Left ventricle myocardium superior (tissue), 1 donor: ENCODE data around the gene DGKH. TPM values are rescaled to one million over a fixed set of nuclear protein-coding genes. Genes with fewer than 3 reads are reported as not detected.
"Not testable (repeated sequence)": the region's sequence is repeated elsewhere in the genome, so short reads cannot be mapped to it uniquely, and the experiment has no call there.

ENCODE experiments used
- ATAC-seq: fragments of 200-7000 bp; cut with Tn5 transposase; one replicate; pipeline ENCODE4 v1.9.1; 2020; ENCODE audit warnings: mild to moderate bottlenecking, moderate library complexity
- DNase-seq: peaks from one replicate; pipeline ENCODE4 v3.0.0-alpha.2; 2020
- intact Hi-C: fragments of 100-400 bp; cut with micrococcal nuclease; formaldehyde crosslinking; loops from one replicate; pipeline ENCODE4 v1.11.0; 2022
- total RNA-seq: library from RNA; stranded (reverse); fragmentation: NEBNext Ultra II Directional; extraction: Animal tissue kit (Norgen Biotek cat#: 25700); gene quantifications from one replicate; pipeline ENCODE4 v1.2.1, GENCODE V29; 2021
- donor health status: DM: no; HTN: yes; CAD: no; lungs with severe emphysema.

DGKH gene
- total RNA-seq, 1 donor from 2014 or later = 5.2 TPM

- intact Hi-C loops = no loop called here
- DNase-seq = no peak
- no peak for ATAC-seq
Observed at GRCh38 chr13:42211704-42212464, 163.4 kb downstream of the DGKH start.

GRCh38 chr13:42214446-42214845 is 166.0 kb downstream of the DGKH start:
- ATAC-seq (no peak), DNase-seq (no peak)
- intact Hi-C loops = no loop called here

DNA sequence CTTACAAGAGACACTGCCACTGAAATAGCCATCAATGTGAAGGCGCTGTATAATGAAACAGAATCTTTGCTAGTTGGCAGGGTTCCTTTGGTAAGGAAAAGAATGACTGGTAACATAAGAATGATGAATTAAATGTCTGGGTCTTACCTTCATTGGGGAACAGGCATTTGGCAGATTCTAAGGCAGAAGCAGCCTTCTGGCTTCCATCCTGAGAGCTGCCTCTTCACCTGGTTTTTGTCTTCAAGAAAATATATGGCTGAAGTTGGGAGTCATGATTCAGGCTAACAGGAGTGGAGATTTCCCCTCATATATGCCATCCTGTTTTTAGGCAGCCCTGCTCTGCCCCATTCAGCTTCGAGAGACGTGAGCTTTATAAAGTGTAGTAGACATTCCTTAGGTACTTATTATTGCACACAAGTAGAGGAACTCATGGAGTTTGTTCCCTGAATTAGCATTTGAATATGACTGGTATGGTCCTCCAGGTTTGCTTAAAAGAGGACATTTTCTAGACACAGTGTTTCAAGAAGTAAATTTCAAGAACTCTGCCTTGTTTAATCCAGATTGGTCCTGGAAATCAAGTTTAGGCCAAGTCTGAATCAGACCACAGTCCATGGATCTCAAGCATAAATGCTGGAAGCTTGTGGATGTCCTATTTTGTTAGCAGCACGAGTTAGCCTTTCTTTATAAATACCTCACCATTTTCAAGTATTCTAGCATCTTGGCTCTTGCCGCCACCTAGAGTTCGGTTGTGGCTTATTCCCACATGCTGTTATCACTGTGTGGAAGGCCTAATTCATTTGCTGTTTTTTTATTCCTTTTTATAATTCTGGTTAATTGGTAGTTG is 167.4 kb downstream of the DGKH start:
- DNase-seq = no peak
- intact Hi-C loops = no loop called here

DNA sequence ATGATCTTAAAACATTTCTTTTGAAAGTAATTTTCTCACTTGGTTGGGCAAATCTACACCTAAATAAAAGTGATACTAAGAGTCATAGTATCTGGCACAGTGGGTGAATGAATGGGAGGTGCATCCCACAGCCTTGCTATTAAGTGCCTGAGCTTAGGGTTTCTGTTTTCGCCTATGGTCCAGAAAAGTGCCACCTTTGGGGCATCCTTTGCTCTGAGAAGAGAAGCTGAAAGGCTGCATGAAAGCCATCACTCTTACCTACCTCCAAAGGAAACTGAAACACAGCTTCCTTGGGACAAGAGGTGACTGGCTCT is 167.9 kb downstream of the DGKH start:
- intact Hi-C loops = no loop called here
- ATAC-seq (no peak), DNase-seq (no peak)

More for the DNA sequence above, 167.4 kb downstream of the DGKH start:
- no peak for ATAC-seq

DNA sequence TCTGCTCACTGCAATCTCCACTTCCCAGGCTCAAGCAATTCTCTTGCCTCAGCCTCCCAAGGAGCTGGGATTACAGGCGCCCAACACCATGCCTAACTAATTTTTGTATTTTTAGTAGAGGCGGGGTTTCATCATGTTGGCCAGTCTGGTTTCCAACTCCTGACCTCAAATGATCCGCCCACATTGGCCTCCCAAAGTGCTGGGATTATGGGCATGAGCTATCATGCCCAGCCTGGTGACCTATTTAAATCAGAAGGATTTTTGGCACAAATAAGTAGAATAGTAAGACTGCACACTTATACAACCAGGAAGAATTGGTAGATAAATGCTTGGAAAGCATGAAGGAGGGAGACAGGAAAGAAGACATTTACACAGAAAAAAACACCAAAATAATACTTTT is 170.1 kb downstream of the DGKH start:
- DNase-seq (no peak), ATAC-seq (no peak)
- intact Hi-C loops = no loop called here

- intact Hi-C loops = no loop called here
- no peak for DNase-seq
- no peak for ATAC-seq
Observed at GRCh38 chr13:42219051-42219450, 170.6 kb downstream of the DGKH start.

DNA sequence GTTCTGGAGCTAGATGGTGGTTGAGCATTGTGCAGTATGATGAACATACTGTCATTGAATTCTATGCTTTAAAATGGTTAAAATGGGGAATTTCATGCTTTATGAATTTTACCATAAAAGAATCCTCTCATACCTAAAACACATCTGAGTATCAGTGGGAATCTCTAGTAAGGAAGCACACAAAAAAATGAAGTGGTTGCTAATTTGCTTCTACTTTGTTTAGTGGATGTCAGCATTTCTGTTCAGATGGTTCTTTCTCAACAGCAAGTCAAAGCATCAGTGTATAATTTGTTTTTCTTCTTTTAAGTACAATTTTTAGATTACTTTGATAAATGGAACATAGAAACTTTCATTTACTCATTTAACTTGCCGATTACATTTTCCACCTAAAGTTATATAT is 171.4 kb downstream of the DGKH start:
- no peak for DNase-seq
- intact Hi-C loops = no loop called here
- no peak for ATAC-seq

GRCh38 chr13:42221121-42221765 is 172.8 kb downstream of the DGKH start:
- ATAC-seq (no peak), DNase-seq (no peak)
- intact Hi-C loops = no loop called here

- ATAC-seq (no peak), DNase-seq (no peak)
- intact Hi-C loops = no loop called here
Observed at GRCh38 chr13:42223681-42224080, 175.2 kb downstream of the DGKH start.

DNA sequence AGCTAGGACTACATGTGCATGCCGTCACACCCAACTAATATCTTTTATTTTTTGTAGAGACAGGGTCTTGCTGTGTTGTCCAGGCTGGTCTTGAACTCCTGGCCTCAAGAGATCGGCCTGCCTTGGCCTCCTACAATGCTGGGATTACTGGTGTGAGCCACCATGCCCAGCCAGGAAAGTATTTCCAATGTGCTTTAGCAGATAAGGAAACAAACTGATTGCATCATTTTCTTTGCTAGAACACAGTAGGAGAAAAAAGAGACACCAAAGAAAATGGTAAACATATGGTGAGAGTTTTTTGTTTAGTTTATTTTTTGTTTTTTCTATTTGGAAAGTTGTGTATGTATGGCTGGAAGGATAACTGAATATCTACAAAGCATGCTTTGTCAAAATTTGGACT is 176.6 kb downstream of the DGKH start:
- ATAC-seq = no peak
- intact Hi-C loops = no loop called here
- DNase-seq = no peak

DNA sequence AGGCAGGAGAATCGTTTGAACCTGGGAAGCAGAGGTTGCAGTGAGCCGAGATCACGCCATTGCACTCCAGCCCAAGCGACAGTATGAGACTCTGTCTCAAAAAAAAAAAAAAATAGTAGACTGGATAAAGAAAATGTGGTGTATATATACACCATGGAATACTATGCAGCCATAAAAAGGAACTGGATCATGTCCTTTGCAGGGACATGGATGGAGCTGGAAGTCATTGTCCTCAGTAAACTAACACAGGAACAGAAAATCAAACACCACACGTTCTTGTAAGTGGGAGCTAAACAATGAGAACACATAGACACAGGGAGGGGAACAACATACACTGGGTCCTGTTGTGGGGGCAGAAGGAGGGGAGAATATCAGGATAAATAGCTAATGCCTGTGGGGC is 178.3 kb downstream of the DGKH start:
- intact Hi-C loops, ATAC-seq, DNase-seq: not testable (repeated sequence)

DNA sequence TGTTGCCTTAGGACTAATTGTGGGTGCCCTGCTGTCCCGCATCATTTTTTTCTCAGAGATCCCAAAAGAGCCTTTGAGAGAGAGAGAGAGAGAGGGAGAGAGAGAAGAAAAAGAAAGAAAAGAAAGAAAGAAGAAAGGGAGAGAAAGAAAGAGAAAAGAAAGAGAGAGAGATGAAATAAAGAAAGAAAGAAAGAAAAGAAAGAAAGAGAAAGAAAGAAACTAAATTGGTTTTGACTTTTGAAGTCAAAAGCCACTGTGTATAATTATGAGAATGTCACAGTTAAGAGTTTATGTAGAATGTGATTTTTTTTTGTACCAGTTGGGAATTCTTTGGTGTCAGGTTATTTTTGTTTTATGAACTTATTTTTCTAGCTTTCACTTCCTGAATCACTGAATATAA is 180.1 kb downstream of the DGKH start:
- DNase-seq = no peak
- intact Hi-C loops = no loop called here
- ATAC-seq = no peak

- intact Hi-C loops = no loop called here
- ATAC-seq (no peak), DNase-seq (no peak)
Observed at GRCh38 chr13:42229287-42229686, 180.8 kb downstream of the DGKH start.

- ATAC-seq (no peak), DNase-seq (no peak)
- intact Hi-C loops = no loop called here
Observed at GRCh38 chr13:42232671-42233070, 184.2 kb downstream of the DGKH start.

- intact Hi-C loops = no loop called here
- no peak for ATAC-seq
- no peak for DNase-seq
Observed at GRCh38 chr13:42233726-42234125, 185.3 kb downstream of the DGKH start.

DNA sequence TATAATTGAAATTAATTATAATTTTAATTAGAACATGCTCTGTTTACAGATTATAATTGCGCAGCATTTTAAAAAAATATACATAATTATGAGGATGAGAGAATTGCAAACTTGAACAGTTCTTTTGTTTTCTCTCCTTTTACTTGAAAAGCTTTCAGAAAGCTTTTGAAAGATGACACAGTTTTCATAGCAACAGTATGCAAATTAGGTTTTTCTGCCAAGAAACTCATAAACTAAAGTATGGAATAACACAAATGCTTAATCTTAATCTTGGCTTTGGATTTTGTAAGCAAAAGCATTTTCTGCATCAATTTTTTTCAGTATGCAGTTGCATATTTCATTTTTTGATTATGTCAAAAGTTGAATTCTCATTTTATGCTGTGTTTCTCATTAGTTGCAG is 190.7 kb downstream of the DGKH start:
- no peak for ATAC-seq
- intact Hi-C loops = no loop called here
- no peak for DNase-seq

GRCh38 chr13:42239644-42240043 is 191.2 kb downstream of the DGKH start:
- intact Hi-C loops = no loop called here
- DNase-seq = no peak
- ATAC-seq = no peak

GRCh38 chr13:42246541-42246940 is 198.1 kb downstream of the DGKH start:
- DNase-seq (no peak), ATAC-seq (no peak)
- intact Hi-C loops = no loop called here

- no peak for ATAC-seq
- DNase-seq = no peak
- intact Hi-C loops = no loop called here
Observed at GRCh38 chr13:42247883-42248282, 199.4 kb downstream of the DGKH start.

- ATAC-seq (no peak), DNase-seq (no peak)
- intact Hi-C loops = no loop called here
Observed at GRCh38 chr13:42255886-42256285, 207.4 kb downstream of the DGKH start.
